GM06990 (cell line): ENCODE data around the gene CEP72.

Experiments
- DNase-seq: peaks from one replicate; pipeline ENCODE4 v3.0.0-alpha.2; 2011; ENCODE audit not compliant: insufficient read length; ENCODE audit errors: extremely low read depth
- H3K27me3 ChIP-seq: replicated peaks from 2 replicates; pipeline ENCODE4 v1.6.0; 2011; ENCODE audit warnings: low read length; ENCODE audit not compliant: control insufficient read depth, insufficient read depth
- H3K36me3 ChIP-seq: 2 replicates; pipeline ENCODE4 v1.5.1; 2011; ENCODE audit warnings: low read length; ENCODE audit not compliant: control insufficient read depth, insufficient read depth
- H3K4me3 ChIP-seq: replicated peaks from 2 replicates; pipeline ENCODE4 v1.5.1; 2011; ENCODE audit warnings: low read depth, mild to moderate bottlenecking, control low read depth, low read length
- TF ChIP-seq, protein P1 (sequence below): IDR thresholded peaks from 2 replicates; pipeline ENCODE4 v1.5.1; 2011; ENCODE audit warnings: low read length, control low read depth, mild to moderate bottlenecking, inconsistent platforms; ENCODE audit not compliant: insufficient read depth, poor library complexity, severe bottlenecking

The CEP72 gene

DNA sequence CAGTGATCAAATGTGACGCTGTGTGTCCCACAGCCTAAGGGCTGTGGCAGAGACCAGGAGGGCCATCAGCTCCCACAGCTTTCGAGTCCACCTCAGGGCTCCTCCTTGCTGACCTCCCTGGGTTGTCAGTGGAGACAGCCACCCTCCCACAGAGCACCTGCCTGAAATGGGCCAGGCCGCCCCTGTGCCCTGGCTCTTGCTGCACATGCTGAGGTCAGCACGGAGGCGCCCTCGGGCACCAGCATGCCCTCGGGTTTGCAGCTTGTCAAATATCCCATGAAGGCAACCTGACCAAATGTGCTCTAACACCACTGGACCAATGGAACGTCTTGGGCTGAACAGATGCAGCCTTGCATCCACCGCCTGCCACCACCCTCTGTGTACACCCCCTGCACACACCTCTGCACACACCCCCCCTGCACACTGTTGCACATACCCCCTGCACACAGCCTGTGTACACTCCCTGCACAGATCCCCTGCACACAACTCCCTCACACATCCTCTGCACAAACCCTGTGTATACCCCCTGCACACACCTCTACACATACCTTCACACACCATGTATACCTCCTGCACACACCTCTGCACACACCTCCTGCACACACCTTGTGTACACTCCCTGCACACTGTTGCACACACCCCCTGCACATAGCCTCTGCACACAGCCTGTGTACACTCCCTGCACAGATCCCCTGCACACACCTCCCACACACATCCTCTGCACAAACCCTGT lies 2.0 kb upstream of the CEP72 start:
- TF ChIP-seq, protein P1, sequence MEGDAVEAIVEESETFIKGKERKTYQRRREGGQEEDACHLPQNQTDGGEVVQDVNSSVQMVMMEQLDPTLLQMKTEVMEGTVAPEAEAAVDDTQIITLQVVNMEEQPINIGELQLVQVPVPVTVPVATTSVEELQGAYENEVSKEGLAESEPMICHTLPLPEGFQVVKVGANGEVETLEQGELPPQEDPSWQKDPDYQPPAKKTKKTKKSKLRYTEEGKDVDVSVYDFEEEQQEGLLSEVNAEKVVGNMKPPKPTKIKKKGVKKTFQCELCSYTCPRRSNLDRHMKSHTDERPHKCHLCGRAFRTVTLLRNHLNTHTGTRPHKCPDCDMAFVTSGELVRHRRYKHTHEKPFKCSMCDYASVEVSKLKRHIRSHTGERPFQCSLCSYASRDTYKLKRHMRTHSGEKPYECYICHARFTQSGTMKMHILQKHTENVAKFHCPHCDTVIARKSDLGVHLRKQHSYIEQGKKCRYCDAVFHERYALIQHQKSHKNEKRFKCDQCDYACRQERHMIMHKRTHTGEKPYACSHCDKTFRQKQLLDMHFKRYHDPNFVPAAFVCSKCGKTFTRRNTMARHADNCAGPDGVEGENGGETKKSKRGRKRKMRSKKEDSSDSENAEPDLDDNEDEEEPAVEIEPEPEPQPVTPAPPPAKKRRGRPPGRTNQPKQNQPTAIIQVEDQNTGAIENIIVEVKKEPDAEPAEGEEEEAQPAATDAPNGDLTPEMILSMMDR, result no peak
- DNase-seq, result no peak
- Histone ChIP-seq H3K4me3 (no peak overlapping the region), H3K36me3 (no peaks in the 10 kb centered on the region), H3K27me3 (no peaks in the 10 kb centered on the region)

DNA sequence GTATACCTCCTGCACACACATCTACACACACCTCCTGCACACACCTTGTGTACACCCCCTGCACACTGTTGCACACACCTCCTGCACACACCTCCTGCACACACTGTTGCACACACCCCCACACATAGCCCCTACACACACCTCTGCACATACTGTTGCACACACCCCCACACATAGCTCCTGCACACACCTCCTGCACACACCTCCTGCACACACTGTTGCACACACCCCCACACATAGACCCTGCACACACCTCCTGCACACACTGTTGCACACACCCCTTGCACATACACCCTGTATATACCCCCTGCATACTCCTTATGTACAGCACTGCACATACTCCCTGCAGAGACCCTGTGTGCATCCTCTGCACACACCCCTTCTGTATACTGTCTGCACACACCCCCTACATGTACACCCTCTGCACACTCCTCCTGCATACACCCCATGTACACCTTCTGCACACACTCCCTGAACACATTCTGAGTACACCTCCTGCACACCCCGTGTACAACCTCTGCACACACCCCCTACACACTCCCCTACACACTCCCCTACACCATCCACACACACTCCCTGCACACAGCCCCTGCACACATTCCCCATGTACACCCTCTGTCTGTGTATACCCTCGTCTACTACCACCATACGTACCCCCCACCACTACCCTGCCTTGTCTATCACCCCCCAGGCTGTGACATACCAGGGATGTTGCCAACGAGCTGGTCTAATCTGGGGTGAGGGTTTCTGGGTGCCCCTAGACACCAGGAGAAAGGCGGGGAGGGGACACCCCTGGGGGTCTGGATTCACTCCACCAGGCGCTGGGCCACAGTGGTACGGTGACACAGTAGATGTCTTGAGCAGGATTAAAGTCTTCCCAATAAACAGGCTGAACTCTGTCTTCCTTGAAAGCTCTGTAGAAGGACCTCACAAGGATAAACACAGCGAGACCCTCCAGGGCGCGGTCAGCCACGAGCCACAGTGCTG lies 1.1 kb upstream of the CEP72 start:
- Histone ChIP-seq H3K4me3 (peak overlapping the region; percentile 87), H3K36me3 (no peaks in the 10 kb centered on the region), H3K27me3 (no peaks in the 10 kb centered on the region)
- DNase-seq, result no peak
- TF ChIP-seq, protein P1, result no peak

DNA sequence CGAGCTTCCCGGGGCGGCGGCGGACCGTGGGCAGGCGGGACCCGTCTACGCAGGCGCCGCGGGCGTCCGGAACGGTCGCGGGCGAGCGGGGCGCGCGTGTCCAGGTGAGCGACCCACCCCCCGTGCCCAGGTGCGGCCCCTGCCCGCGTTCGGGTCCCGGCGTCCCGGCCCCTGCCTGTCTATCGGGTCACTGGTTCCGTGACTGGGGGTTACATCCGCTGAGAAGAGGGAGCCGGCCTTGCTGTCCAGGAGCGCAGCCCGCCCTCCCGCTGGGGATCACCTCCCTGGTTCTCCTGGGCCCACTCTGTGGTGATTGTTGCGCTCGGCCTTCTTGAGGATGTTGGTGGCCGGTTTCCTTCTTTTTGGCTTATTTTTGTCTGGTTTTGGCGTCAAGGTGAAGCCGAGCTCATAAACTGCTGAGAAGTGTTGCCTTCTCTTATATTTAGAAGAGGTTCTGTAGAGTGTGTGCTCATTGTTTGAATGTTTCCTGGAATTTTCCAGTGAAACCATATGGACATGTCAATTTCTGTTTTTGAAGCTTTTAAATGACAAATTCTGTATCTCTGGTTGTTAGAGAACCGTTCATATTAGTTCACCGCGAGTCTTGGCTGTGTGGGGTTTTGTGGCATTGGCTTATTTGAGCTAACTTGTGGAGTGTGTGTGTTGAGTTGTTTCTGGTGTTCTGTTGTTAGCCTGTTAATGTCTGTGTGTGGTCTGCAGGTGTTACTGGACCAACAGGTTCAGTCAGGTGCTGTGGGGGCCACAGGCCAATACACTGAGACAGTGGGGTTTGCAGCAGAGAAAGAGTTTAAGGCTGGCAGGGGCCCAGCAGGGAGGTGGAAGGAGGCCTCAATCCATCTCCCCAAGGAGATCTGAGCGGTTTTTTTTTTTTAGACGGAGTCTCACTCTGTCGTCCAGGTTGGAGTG lies 621 bp downstream of the CEP72 start:
- peak overlapping the region; percentile 87 for H3K4me3 ChIP-seq
- no peaks in the 10 kb centered on the region for H3K27me3 ChIP-seq
- H3K36me3 ChIP-seq, result no peaks in the 10 kb centered on the region; the same call in none of the 2 replicates
- DNase-seq, result no peak
- TF ChIP-seq, protein P1, result no peak

DNA sequence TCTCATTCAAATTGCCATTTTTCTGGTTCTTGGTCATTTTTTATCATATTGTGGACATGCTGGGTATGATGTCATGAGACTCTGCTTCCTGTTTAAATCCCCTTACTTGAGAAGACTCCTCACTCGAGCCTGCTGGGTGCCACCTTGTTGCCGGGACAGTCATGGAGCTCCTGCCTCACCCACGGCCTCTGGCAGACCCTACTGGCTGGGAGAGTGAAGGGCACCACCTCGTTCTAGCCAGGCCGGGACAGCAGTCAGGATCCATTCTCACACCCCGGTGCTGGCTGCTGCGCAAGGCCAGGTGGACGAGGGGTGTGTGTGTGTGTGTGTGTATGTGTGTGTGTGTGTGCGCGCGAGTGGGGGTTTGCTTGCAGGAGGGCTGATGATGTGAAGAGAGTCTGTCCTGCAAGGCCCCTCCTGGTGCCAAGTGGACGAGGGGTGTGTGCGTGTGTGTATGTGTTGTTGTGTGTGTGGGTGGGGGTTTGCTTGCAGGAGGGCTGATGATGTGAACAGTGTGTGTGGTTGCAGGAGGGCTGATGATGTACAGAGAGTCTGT lies 4.4 kb downstream of the CEP72 start:
- TF ChIP-seq, protein P1, result no peak
- peaks cover 11% of the 10 kb centered on the region for H3K36me3 ChIP-seq
- no peak for DNase-seq
- H3K27me3 ChIP-seq, result no peaks in the 10 kb centered on the region
- H3K4me3 ChIP-seq, result no peak overlapping the region

DNA sequence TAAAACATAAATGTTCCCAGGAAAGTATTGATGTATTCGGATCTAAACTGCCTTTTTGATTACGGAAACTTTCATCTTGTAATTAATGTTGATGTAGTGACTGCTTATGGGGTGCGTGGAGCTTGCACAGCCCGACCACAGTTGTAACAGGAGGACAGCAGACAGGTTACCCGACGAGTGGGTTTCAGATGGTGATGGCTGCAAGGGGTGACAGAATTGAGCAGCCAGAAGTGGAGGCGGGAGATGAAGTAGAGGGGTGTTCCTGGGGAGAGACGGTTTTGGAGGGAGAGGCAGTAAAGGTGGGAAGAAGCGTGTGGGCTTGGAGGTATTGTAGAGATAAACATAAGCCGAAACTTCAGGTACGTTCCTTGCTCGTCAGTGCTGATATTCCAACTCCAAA lies 5.8 kb downstream of the CEP72 start:
- TF ChIP-seq, protein P1, result no peak
- no peaks in the 10 kb centered on the region for H3K27me3 ChIP-seq
- peaks cover 14% of the 10 kb centered on the region for H3K36me3 ChIP-seq
- no peak for DNase-seq
- H3K4me3 ChIP-seq, result no peak overlapping the region
